HepG2 (cell line): Measurements from ENCODE around the gene CNTRL. TPM values are rescaled to one million over a fixed set of nuclear protein-coding genes. Genes with fewer than 3 reads are reported as not detected.

Experiments
- CEBPZ ChIP-seq: IDR thresholded peaks from 2 replicates; pipeline ENCODE4 v1.6.1; 2012; ENCODE audit warnings: low read length, improper control_type of control experiment
- CREB1 ChIP-seq, 2 experiments: fragments of 450-650 bp in 1 of 2; IDR thresholded peaks; 2 replicates each; pipeline ENCODE4 v1.6.1; 2016 to 2017; ENCODE audit warnings: control low read depth in 1 of 2, mild to moderate bottlenecking in 1 of 2, missing compliant biosample characterization in 1 of 2, missing genetic modification characterization in 1 of 2
- E2F5 ChIP-seq: sonication (generic); formaldehyde crosslinking; conservative IDR thresholded peaks from 2 replicates; pipeline ENCODE4 v1.4.0; 2020; ENCODE audit warnings: missing genetic modification reagents
- KDM6A ChIP-seq: IDR thresholded peaks from 2 replicates; pipeline ENCODE4 v1.6.1; 2016; ENCODE audit warnings: low read depth
- KMT2B ChIP-seq: IDR thresholded peaks from 2 replicates; pipeline ENCODE4 v1.6.1; 2016; ENCODE audit warnings: missing genetic modification reagents, missing compliant biosample characterization
- PITX1 ChIP-seq: sonication (generic); formaldehyde crosslinking; IDR thresholded peaks from 2 replicates; pipeline ENCODE4 v1.5.1; 2020; ENCODE audit warnings: mild to moderate bottlenecking, missing genetic modification reagents
- POLR2A ChIP-seq, 2 experiments: IDR thresholded peaks; 2 replicates each; pipeline ENCODE4 v1.6.1; 2011; ENCODE audit warnings: low read depth in 2 of 2, low read length in 2 of 2, mild to moderate bottlenecking in 1 of 2, moderate library complexity in 1 of 2; ENCODE audit not compliant: insufficient read depth in 1 of 2
- TCF7 ChIP-seq: sonication (generic); IDR thresholded peaks from 2 replicates; pipeline ENCODE4 v1.6.1; 2016; ENCODE audit warnings: antibody characterized with exemption, low read depth
- ZBTB40 ChIP-seq, 2 experiments: fragments of 450-650 bp in 1 of 2; sonication (generic) in 1 of 2; formaldehyde crosslinking in 1 of 2; IDR thresholded peaks; 2 replicates each; pipeline versions ENCODE4 v1.6.1 to v1.8.0; 2016 to 2022; ENCODE audit warnings: antibody characterized with exemption in 1 of 2, mild to moderate bottlenecking in 1 of 2, missing genetic modification reagents in 1 of 2
- ZBTB7A ChIP-seq: sonication (generic); formaldehyde crosslinking; IDR thresholded peaks from 2 replicates; pipeline ENCODE4 v1.8.0; 2022; ENCODE audit warnings: mild to moderate bottlenecking, missing genetic modification reagents
- ZNF143 ChIP-seq: sonication (generic); formaldehyde crosslinking; IDR thresholded peaks from 2 replicates; pipeline ENCODE4 v1.4.0; 2020; ENCODE audit warnings: missing genetic modification reagents
- ZNF207 ChIP-seq: fragments of 450-650 bp; IDR thresholded peaks from 2 replicates; pipeline ENCODE4 v1.6.1; 2016; ENCODE audit warnings: antibody characterized with exemption, borderline replicate concordance
- polyA plus RNA-seq, 8 experiments: library from polyadenylated mRNA; depleted of rRNA in 3 of 8; stranded (reverse) in 7 of 8; unstranded in 1 of 8; fragments of >200 nt; fragmentation: Illumina TruSeq in 4 of 8; extraction: Trizol in 4 of 8; gene quantifications; 2 replicates each; pipeline versions ENCODE4 v1.2.1 to v1.2.3, GENCODE V29; 2011 to 2016; ENCODE audit warnings: low read depth in 4 of 8, missing spikeins in 1 of 8, mixed read lengths in 1 of 8; ENCODE audit not compliant: insufficient read depth in 1 of 8
- total RNA-seq, 5 experiments: library from RNA; depleted of rRNA; stranded (reverse); fragments of >200 nt; fragmentation: Illumina TruSeq; extraction: Trizol; gene quantifications; 2 replicates each; pipeline ENCODE4 v1.2.3, GENCODE V29; 2016; ENCODE audit warnings: low read depth in 1 of 5

The CNTRL gene
- total and polyA plus RNA-seq, 2 of the 13 experiments (the other 11 are each of a cell fraction or from before 2014, with no cell fraction given), result 7.5 to 11.8 TPM

DNA sequence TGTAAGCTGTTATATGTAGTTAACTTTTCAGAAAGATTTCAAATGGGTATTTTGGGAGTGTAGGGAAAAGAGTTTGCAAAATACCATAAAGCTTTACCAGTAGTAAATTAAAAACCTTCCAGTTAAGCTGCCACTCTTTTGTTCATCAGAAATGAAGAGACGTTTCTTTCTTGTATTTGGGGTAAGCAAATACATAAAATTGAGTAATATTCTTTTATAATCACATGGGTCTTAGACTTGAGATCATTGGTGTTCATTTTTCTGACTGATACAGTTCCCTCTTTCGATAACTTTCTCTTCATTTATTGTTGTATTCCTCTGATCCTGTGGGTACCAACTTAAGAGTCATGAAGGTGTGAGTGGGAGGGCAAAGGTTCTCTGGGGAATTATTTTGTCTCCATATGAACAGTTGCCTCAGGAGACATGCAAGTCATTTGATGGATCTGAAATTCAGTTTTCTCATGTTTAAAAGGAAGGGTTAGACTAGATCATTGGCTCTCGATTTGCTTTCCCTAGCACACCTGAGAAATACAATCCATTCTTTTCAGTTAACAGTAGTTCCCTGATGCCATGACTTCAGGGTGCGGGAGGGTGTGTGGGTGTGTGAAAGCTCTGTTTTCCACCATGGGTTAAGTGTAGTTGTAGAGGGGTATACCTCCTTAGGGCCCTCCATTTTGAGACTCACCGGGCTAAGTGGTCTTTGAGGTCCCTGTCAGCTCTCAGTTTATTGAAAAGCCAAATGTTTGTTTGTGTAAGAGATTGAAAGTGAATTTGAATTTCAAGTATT is 47.7 kb downstream of the CNTRL start (continued):
- TF ChIP-seq ZBTB40 (IDR thresholded peaks at IDR 0.05) (no peak), ZBTB40 (CRISPR knock-in tag; IDR thresholded peaks at IDR 0.05) (no peak), ZBTB7A (CRISPR knock-in tag) (no peak), KDM6A (no peak), CREB1 (IDR thresholded peaks at IDR 0.05) (no peak), CREB1 (CRISPR knock-in tag; IDR thresholded peaks at IDR 0.05) (no peak), ZNF143 (CRISPR knock-in tag) (no peak), KMT2B (no peak), E2F5 (CRISPR knock-in tag) (no peak), PITX1 (CRISPR knock-in tag) (no peak), TCF7 (no peak), POLR2A (IDR thresholded peaks at IDR 0.05; ENCODE audit: insufficient read depth in 1 of 2, low read depth in 2 of 2, low read length in 2 of 2) (no peak), ZNF207 (no peak), CEBPZ (no peak)
- TF ChIP-seq, all 625 proteins: peak for 0
